Skin of body (tissue), 2 donors: ENCODE measurements around the gene BRME1. TPM values are rescaled to one million over a fixed set of nuclear protein-coding genes. Genes with fewer than 3 reads are reported as not detected.

Experiments
- DNase-seq: peaks from one replicate; lab custom pipeline; 2025; lab: John Stamatoyannopoulos, UW
- total RNA-seq: library from RNA; depleted of rRNA; stranded (reverse); fragments of >200 nt; gene quantifications from one replicate; pipeline ENCODE4 v1.2.3, GENCODE V29; 2014

The BRME1 gene
- total RNA-seq, result 2.6 TPM

DNA sequence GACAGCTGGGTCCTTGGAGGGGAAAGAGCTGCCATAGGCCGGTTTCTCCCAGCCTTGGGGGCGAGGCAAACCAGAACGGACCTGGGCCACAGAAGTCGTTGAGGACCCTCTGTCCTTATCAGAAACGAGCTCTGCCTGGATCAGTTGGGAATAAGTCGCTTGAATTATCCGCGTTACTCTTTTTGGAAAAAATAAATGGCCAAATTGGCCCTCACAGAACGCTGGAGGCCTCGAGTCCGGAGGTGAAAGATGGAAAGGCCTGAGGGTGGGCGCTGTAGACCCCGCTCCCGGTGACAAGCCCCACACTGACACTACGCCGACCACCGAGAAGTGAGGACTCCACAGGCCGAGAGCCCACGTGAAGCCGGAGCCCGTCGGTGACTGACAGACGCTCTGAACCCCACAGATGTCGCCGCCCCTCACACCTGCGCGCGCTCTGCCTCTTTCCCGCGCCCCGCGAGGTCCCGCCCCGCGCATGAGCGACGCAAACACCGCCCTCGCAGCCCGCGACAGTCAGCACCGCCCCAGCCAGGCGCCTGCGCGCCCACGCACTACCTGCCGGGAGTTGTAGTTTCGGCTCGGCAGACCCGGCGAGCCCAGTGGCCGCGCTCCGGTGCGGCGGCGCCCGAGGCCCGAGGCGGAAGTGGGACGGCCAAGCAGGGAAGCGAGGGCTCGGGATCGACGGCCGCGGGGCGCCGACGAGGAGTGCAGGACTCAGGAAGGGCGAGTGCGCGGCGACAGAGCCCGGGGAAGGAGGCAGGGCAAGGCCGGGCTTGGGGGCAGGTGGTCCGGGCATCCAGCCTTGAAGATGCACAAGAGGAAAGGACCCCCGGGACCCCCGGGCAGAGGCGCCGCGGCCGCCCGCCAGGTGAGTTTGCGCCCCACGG is at the start of gene BRME1, which contains the start of gene CC2D1A:
BRME1 (minus strand) TSS at position 484 of the 887 bp plus-strand sequence. CDS start 1,225 bp downstream, outside the sequence.
CC2D1A (plus strand) TSS at position 568 of the 887 bp plus-strand sequence; CDS start at position 809, 241 bp downstream.
- peak; percentile 69 for DNase-seq

- no peak for DNase-seq
Measured at GRCh38 chr19:13954185-13954584, 48.3 kb upstream of the BRME1 start.

DNA sequence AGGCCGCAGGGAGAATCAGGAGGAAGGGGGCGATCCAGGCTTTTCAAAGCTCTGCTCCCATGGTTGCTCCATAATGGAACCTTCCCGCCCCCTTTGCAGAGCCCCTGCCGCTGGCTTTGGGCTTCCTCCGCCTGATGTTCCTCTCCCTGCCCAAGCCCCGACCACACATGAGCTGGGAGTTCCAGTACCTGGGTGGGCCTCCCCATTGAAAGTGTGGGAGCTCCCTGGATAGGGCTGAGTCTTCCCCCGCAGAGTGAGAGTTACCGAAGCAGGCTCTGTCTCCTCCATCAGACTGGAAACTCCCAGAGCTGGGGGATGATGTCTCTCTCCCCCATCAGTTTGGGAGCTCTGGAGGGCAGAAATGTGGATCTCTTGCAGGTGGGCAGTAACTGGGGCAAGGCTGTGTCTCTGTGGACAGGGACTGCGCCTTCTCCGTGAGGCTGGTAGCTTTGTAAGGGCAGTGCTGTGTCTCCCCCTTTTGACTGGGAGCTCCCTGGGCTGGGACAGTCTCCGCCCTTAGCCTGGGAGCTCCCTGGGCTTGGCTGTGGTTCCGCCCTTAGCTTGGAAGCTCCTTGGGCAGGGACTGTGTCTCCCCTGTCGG is 47.1 kb upstream of the BRME1 start:
- DNase-seq, result peak; percentile 33

DNA sequence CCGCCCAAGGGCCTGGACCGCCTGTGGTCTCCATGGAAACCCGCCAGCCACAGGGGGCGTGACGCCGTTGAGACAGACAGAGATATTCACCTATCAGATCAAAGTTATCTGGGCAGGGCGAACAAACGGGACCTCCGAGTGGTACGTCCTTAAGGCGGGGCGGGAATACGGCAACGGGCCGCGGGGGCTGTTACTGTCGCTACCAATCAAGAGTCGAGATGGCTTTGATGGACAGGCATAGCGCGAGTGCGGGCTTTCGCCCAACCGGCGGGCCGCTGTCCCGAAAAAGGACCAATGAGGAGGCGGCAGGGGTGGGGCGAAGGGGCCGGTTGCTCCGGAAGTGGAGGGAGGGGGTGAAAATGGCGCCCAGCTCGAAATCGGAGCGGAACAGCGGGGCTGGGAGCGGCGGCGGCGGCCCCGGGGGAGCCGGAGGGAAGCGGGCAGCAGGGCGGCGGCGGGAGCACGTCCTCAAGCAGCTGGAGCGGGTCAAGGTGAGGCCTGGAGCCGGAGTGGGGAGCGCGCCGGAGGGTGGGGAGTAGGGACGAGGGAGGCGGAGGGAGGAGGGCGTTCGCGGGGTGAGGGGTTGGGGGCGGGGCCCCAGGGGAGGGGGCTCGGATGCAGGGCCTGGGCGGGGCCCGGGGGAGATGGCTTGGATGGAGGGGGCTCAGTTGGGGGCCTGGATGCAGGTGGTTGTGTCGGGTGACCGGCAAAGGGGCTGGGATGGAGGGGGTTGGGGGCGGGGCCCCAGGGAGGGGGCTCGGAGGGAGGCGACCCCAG is 46.4 kb upstream of the BRME1 start, which contains the start of gene DCAF15:
DCAF15 (plus strand) TSS at position 356 of the 777 bp plus-strand sequence; CDS start at position 360, 4 bp downstream.
- peak; percentile 100 for DNase-seq

DNA sequence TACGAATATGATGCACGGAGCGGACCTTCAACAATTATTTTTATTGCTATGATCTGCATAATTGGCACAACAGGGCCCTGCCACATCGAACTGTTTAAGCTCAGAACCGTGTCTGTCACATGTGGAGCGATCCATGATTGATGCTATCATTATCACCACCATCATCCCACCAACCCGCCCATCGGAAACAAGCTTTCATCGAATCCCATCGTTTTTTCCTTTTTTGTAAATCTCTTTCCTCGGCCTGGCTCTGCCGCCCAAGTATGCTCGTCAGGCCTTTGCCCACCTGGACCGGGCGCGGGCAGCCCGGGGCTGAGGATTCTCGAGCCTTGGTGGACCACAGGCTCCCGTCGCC is 45.9 kb upstream of the BRME1 start:
- no peak for DNase-seq

DNA sequence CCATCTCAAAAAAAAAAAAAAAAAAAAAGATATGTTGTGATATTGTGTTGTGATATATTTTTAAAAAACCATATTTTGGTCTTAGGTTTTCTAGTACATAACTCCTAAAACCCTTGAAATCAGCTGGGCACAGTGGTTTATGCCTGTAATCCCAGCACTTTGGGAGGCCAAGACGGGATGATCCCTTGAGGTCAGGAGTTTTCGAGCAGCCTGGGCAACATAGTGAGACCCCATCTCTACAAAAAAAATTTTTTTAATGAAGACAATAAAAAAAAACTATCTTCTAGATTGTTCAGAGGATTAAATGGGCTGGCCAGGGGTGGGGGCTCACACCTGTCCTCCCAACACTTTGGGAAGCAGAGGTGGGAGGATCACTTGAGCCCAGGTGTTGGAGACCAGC is 45.1 kb upstream of the BRME1 start:
- no peak for DNase-seq

DNA sequence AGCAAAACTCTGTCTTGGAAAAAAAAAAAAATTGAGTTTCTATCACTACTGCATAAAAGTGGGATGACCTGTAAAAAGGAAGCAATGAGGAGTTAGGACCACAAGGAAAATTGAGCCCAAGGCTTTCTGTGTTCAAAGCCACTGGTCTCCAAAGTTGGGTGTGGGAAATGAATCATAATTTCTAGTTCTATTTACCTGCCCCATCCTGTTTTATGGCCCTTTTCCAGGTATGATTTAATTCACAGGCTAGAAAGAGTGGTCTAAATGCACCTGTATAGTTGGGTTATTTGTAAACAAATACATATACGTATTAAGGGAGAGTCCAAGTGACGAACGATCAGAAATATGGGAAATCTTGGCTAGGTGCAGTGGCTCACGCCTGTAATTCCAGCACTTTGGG is 40.5 kb upstream of the BRME1 start:
- no peak for DNase-seq

DNA sequence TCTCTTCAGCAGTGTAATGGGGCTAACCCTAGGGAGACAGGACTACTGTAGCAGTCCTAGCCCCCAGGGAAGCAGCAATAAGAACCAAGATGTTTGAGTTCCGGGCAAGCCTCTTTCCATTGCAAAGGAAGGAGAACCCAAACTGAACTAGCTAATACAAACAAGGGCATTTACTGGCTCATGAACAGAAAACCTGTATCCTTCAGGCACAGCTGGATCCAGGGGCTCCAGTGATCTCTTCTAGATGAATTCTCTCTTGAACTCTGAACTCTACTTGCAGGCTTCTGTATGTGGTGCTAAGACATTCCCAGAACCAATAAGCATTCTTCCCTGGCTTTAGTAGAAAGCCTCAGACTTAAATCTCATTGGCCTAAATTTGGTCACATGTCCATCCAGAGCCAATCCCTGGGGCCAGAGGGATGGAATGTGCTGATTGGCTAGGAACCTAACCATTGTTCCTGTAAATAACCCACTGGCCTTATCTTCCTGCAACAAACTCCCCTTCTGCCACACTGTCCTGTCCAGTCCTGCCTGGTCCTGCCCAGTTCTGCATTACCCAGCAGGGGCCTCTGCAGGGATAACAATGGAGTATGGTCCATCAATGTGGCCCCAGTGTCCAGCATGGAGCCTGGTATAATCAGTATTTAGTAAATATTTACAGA is 36.2 kb upstream of the BRME1 start:
- DNase-seq, result no peak

- no peak for DNase-seq
Measured at GRCh38 chr19:13938301-13939064, 32.6 kb upstream of the BRME1 start, which contains the start of gene PODNL1. Gene PODNL1 (minus strand): TSS chr19:13938417. CDS start chr19:13938181, 236 bp downstream.

DNA sequence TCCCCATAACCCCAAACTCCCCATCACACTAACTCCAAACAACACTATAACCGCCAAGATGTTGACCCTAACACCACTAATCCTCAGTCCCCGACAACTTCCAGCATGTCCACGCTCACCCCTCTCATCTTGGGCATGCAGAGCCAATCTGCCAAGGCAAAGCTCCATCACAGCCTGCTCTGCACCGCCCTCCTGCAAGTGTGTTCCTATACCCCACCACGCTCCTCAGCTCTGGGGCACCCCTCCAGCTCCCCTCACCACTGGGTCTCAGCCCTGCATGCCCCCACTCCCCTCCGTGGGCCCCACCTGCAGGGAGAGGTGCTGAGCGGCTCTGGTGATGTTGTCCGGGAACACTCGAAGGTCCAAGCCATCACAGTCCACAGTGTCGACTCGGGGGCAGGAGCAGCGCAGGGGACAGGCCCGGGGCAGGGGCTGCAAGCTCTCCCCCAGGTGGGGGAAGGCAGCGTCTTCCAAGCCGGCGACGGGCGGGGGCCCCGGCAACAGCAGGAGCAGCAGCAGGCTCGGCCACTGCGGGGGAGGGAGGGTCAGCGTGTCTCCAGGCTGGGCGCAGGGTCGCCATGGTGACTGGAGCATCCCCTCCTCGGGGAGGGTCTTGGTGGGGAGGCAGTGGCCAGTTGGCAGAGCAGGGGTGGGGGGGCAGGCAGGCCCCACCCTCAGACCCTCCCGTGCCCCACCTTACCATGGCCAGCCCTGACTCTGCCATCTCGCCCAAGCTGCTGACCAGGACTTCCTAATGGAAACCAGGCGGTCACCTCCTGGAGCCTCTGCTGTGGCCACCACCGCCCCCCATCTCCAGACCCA is 31.8 kb upstream of the BRME1 start:
- no peak for DNase-seq

- DNase-seq, result no peak
Measured at GRCh38 chr19:13935765-13936510, 30.0 kb upstream of the BRME1 start.

- DNase-seq, result no peak
Measured at GRCh38 chr19:13934785-13935109, 28.8 kb upstream of the BRME1 start.

DNA sequence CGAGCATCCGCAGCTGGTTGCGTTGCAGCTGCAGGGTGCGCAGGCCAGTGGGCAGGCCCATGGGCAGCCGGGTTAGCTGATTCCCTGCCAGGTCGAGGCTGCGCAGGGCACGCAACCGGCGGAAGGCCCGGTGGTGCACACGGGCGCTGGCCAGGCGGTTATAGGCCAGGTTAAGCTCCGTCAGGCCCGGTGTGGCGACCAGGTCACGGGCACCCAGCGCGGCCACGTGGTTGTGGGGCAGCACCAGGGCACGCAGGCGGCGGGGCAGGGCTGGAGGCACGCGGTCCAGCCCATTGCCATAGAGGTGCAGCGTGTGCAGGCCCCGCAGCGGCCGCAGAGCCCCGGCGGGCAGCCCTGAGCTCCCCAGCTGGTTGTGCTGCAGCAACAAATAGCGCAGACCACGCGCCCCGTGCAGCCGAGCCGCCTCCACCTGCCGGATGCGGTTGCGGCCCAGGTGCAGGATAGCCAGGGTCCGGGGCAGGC is 27.0 kb upstream of the BRME1 start:
- DNase-seq, result no peak

- DNase-seq, result no peak
Measured at GRCh38 chr19:13932149-13932637, 26.3 kb upstream of the BRME1 start.

- no peak for DNase-seq
Measured at GRCh38 chr19:13931391-13932148, 25.7 kb upstream of the BRME1 start.

GRCh38 chr19:13930402-13930801 is 24.5 kb upstream of the BRME1 start:
- DNase-seq, result no peak

DNA sequence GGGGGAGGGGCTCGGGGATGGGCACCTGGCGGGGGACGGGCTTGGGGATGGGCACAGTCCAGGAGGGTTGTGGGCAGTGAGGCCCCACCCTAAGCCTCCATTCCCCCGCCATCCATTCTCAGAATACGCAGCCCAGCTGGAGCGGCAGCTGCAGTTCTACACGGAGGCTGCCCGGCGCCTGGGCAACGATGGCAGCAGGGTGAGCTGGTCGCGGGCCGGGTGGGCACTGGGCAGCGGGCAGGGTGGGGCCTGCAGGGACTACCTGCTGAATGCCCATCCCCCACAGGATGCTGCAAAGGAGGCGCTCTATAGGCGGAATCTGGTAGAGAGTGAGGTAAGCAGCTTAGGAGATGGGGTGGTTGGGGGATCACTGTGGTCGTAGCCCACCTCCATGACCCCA is 24.0 kb upstream of the BRME1 start:
- DNase-seq, result no peak

DNA sequence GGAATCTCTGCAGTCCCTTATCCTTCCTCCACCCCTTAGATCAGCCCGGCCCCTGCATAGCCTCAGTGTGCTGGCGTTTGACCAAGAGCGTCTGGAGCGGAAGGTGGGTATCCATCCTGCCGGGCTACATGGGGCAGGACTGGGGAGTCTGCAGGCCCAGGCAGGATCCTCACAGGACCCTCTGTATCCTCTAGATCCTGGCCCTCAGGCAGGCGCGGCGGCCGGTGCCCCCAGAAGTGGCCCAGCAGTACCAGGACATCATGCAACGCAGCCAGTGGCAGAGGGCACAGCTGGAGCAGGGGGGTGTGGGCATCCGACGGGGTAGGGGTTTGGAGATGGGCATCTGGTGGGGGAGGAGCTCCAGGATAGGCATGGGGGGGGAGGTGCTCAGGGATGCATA is 23.4 kb upstream of the BRME1 start:
- no peak for DNase-seq
